Fibroblast of lung (primary cell): ENCODE results near the gene SHKBP1. TPM values are rescaled to one million over a fixed set of nuclear protein-coding genes. Genes with fewer than 3 reads are reported as not detected.
A peak's percentile ranks its signal among the peaks of the same experiment; 100 is the strongest.

Source experiments
- DNase-seq, 2 donors: peaks; one replicate each; pipeline versions ENCODE4 v3.0.0 to v3.0.0-alpha.2; 2010; ENCODE audit warnings: low read depth in 2 of 2
- H2AFZ ChIP-seq: 2 replicates; pipeline ENCODE4 v1.5.1; 2012; ENCODE audit warnings: low read length, control low read depth, inconsistent platforms
- H3K27ac ChIP-seq: 2 replicates; pipeline ENCODE4 v1.5.1; 2011; ENCODE audit warnings: low read length, control low read depth; ENCODE audit not compliant: insufficient read depth
- H3K27me3 ChIP-seq: 2 replicates; pipeline ENCODE4 v1.5.1; 2011; ENCODE audit warnings: mild to moderate bottlenecking, low read length; ENCODE audit not compliant: control insufficient read depth, insufficient read depth
- H3K36me3 ChIP-seq: 2 replicates; pipeline ENCODE4 v1.5.1; 2011; ENCODE audit warnings: low read length; ENCODE audit not compliant: control insufficient read depth, insufficient read depth
- H3K4me1 ChIP-seq: 2 replicates; pipeline ENCODE4 v1.5.1; 2011; ENCODE audit warnings: low read length; ENCODE audit not compliant: control insufficient read depth, insufficient read depth; ENCODE audit errors: extremely low read depth
- H3K4me2 ChIP-seq: 2 replicates; pipeline ENCODE4 v1.5.1; 2011; ENCODE audit warnings: low read length, control low read depth; ENCODE audit not compliant: insufficient read depth; ENCODE audit errors: extremely low read depth
- H3K4me3 ChIP-seq, 4 experiments: fragments of 200-600 bp in 1 of 4; sonication (generic) in 1 of 4; replicated peaks in 1 of 4; 2 replicates each; pipeline ENCODE4 v1.5.1; 2011 to 2016; ENCODE audit warnings: low read length in 4 of 4, low read depth in 3 of 4, mild to moderate bottlenecking in 3 of 4, control low read depth in 2 of 4, inconsistent platforms in 1 of 4, mixed read lengths in 1 of 4; ENCODE audit not compliant: insufficient read depth in 1 of 4; ENCODE audit errors: control extremely low read depth in 1 of 4
- H3K79me2 ChIP-seq: 2 replicates; pipeline ENCODE4 v1.5.1; 2012; ENCODE audit warnings: mild to moderate bottlenecking, low read length, inconsistent platforms; ENCODE audit not compliant: control insufficient read depth, insufficient read depth
- H3K9ac ChIP-seq: 2 replicates; pipeline ENCODE4 v1.5.1; 2011; ENCODE audit warnings: mild to moderate bottlenecking, low read length, control low read depth; ENCODE audit not compliant: insufficient read depth
- H3K9me3 ChIP-seq: 2 replicates; pipeline ENCODE4 v1.5.1; 2012; ENCODE audit warnings: low read depth, low read length; ENCODE audit not compliant: control insufficient read depth, insufficient read depth
- H4K20me1 ChIP-seq: 2 replicates; pipeline ENCODE4 v1.5.1; 2011; ENCODE audit warnings: low read length; ENCODE audit not compliant: control insufficient read depth, insufficient read depth; ENCODE audit errors: extremely low read depth
- CTCF ChIP-seq, 2 donors: IDR thresholded peaks in 1 of 2; conservative IDR thresholded peaks in 1 of 2; 1 replicate in 1 of 2; 2 replicates in 1 of 2; pipeline ENCODE4 v1.5.1; 2011 to 2012; ENCODE audit warnings: low read length in 2 of 2, control low read depth in 1 of 2, inconsistent platforms in 1 of 2, low read depth in 1 of 2, mild to moderate bottlenecking in 1 of 2
- EZH2 ChIP-seq: IDR thresholded peaks from 2 replicates; pipeline ENCODE4 v1.5.1; 2012; ENCODE audit warnings: low read length, control low read depth, mild to moderate bottlenecking; ENCODE audit errors: missing control alignments
- polyA plus RNA-seq, 2 donors: library from polyadenylated mRNA; depleted of rRNA in 1 of 2; stranded (reverse) in 1 of 2; unstranded in 1 of 2; fragments of >200 nt; gene quantifications; 2 replicates each; pipeline ENCODE4 v1.2.1, GENCODE V29; 2011 to 2012; ENCODE audit warnings: missing spikeins in 1 of 2
- total RNA-seq: library from RNA; depleted of rRNA; stranded (reverse); fragments of >200 nt; gene quantifications from 2 replicates; pipeline ENCODE4 v1.2.1, GENCODE V29; 2014

Gene SHKBP1
- total and polyA plus RNA-seq, 2 donors (not counting 1 experiment from before 2014, with no cell fraction given) = 35.6 to 43.4 TPM

DNA sequence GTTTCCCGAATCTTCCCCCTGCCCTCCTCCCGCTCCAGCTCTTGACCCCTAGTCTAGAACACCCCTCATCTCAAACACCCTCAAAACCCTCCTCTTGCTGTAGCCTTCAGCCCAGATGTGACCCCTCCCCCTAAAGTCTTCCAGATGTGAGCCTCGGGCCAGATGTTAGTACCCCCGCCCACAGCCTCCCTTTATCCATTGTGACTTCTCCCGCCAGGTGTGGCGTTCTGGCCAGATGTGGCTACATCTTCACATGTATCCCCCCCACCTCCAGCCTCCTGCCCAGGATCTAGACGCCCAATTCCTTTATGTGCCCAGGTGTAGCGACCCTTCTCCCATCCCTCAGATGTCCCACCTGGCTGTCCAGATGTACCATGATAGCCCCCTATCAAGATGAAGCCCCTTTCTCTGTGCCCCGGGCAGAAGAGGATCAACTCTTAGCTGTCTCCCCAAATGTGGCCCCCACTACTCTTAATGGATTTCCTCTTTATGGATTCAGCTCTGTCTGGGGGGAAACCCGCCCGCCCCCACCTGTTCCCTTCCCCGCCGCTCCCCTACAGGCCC lies 24.0 kb downstream of the SHKBP1 start:
- no peak overlapping the region for H3K4me2 ChIP-seq
- no peaks in the 10 kb centered on the region for H3K36me3 ChIP-seq
- TF ChIP-seq CTCF (conservative IDR thresholded peaks at IDR 0.05 in 1 of 2, IDR thresholded peaks at IDR 0.05 in 1 of 2; ENCODE audit: low read depth in 1 of 2, low read length in 2 of 2) (no peak), EZH2 (peak; percentile 43)
- no peak overlapping the region for H2AFZ ChIP-seq
- H3K4me1 ChIP-seq = peaks cover 30% of the 10 kb centered on the region
- peak overlapping the region in 1 of 4 experiments; percentile 40 for H3K4me3 ChIP-seq
- no peaks in the 10 kb centered on the region for H4K20me1 ChIP-seq
- no peak overlapping the region for H3K9ac ChIP-seq
- H3K27ac ChIP-seq = no peak overlapping the region
- DNase-seq = no peak
- no peaks in the 10 kb centered on the region for H3K9me3 ChIP-seq
- H3K79me2 ChIP-seq = no peaks in the 10 kb centered on the region
- H3K27me3 ChIP-seq = peaks cover 2% of the 10 kb centered on the region

DNA sequence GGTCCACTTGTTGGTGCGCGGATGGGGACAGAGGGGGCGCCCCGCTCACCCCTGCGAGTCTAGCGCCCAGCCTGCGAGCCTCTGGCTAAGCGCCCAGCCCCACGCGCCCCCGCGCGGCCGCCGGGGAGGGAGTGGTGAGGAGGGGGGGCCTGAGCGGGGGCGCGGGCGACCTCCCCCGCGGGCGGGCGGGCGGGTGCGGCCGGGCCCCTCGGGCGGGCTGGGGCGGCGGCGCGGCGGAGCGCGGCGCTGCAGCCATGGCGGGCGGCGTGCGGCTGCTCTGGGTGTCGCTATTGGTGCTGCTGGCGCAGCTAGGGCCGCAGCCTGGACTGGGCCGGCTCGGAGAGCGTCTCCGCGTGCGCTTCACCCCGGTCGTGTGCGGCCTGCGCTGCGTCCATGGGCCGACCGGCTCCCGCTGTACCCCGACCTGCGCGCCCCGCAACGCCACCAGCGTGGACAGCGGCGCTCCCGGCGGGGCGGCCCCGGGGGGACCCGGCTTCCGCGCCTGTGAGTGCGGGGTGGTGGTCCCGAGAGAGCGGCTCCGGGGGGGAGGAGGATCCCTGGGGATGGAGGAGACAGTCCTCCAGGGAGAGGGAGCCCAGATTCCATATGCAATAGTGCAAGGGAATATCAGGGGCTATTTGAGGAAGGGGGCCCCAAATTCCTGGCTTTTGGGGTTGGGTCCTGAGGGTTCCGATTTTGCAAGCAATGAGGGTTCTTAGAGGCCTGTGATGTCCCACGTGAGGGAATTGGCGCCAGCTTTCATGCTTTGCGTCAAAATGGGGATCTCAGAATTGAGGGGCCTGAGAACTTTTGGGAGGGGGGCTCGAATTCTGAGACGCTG lies 24.7 kb downstream of the SHKBP1 start, which contains the start of gene LTBP4:
Gene LTBP4, plus strand, starts transcription at position 236 of the 841 bp plus-strand sequence. Its CDS starts 19 bp downstream, at position 255.
- Histone ChIP-seq H3K4me2 (peak within 1 kb of the TSS; percentile 97), H3K9me3 (no peaks in the 10 kb centered on the region), H3K36me3 (no peaks in the 10 kb centered on the region), H2AFZ (no peak within 1 kb of the TSS), H3K27me3 (peaks cover 2% of the 10 kb centered on the region), H3K79me2 (no peaks in the 10 kb centered on the region), H3K4me3 (peak within 1 kb of the TSS; percentile 52 to 90 (median 74)), H3K4me1 (peaks cover 32% of the 10 kb centered on the region), H4K20me1 (no peaks in the 10 kb centered on the region), H3K9ac (peak within 1 kb of the TSS; percentile 60), H3K27ac (no peak within 1 kb of the TSS)
- TF ChIP-seq CTCF (conservative IDR thresholded peaks at IDR 0.05 in 1 of 2, IDR thresholded peaks at IDR 0.05 in 1 of 2; ENCODE audit: low read depth in 1 of 2, low read length in 2 of 2) (no peak), EZH2 (no peak)
- DNase-seq = peak; percentile 42 to 52

DNA sequence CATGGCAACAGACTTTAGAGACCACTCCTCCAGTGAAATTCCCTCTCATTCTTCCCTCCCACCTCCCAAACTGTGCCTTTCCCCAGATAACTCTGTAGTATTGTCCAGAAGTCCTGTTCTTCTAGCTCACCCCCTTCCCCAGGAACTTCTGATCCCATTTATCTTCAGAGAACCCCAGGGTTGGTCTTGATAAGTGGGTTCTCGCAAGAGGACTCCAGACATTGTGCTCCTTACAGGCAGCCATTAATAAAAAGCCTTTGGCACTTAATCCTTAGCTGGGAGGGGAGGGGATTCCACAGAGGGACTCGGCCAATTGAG lies 26.4 kb downstream of the SHKBP1 start:
- Histone ChIP-seq H2AFZ (no peak overlapping the region), H3K4me3 (peak overlapping the region; percentile 13 to 90 (median 53)), H3K79me2 (no peaks in the 10 kb centered on the region), H3K9me3 (no peaks in the 10 kb centered on the region), H3K4me1 (peaks cover 27% of the 10 kb centered on the region), H3K9ac (peak overlapping the region; percentile 43), H3K4me2 (peak overlapping the region; percentile 89), H3K36me3 (no peaks in the 10 kb centered on the region), H4K20me1 (no peaks in the 10 kb centered on the region), H3K27me3 (peaks cover 2% of the 10 kb centered on the region), H3K27ac (peak overlapping the region; percentile 84)
- DNase-seq = no peak
- TF ChIP-seq CTCF (conservative IDR thresholded peaks at IDR 0.05 in 1 of 2, IDR thresholded peaks at IDR 0.05 in 1 of 2; ENCODE audit: low read depth in 1 of 2, low read length in 2 of 2) (no peak), EZH2 (no peak)
